Upper lobe of left lung (tissue), 4 donors: ENCODE results near the gene ILDR1.

Experiments
- CTCF ChIP-seq, 6 experiments: fragments of 450-650 bp in 4 of 6; fragments of 200-600 bp in 2 of 6; sonication (generic) in 2 of 6; IDR thresholded peaks; one replicate each; pipeline ENCODE4 v1.5.1; 2016 to 2019; ENCODE audit warnings: antibody characterized with exemption in 6 of 6
- EP300 ChIP-seq, 4 donors: sonication (generic); formaldehyde crosslinking; IDR thresholded peaks; one replicate each; pipeline ENCODE4 v1.5.1; 2017; ENCODE audit warnings: antibody characterized with exemption in 4 of 4, control low read depth in 2 of 4
- POLR2A ChIP-seq, 4 donors: fragments of 450-650 bp; IDR thresholded peaks; one replicate each; pipeline ENCODE4 v1.5.1; 2016 to 2017; ENCODE audit warnings: antibody characterized with exemption in 4 of 4, mild to moderate bottlenecking in 2 of 4
- POLR2AphosphoS5 ChIP-seq, 2 donors: sonication (generic); formaldehyde crosslinking; IDR thresholded peaks; one replicate each; pipeline ENCODE4 v1.5.1; 2017; ENCODE audit warnings: antibody characterized with exemption in 2 of 2

GRCh38 chr3:122058294-122058693 is 36.2 kb upstream of the ILDR1 start:
- TF ChIP-seq POLR2AphosphoS5 (IDR thresholded peaks at IDR 0.05) (no peak), POLR2A (IDR thresholded peaks at IDR 0.05) (no peak), CTCF (IDR thresholded peaks at IDR 0.05) (no peak), EP300 (IDR thresholded peaks at IDR 0.05) (no peak)
